Measurements from ENCODE around the gene TEKT5. TPM values are rescaled to one million over a fixed set of nuclear protein-coding genes. Genes with fewer than 3 reads are reported as not detected.

Gene TEKT5
- total RNA-seq, 1 experiment from 2014 or later: not detected

GRCh38 chr16:10683170-10683569 lies 11.6 kb downstream of the TEKT5 start:
- no peaks in the 10 kb centered on the region for H3K36me3 ChIP-seq (ENCODE audit: insufficient read depth, low read length, poor library complexity, severe bottlenecking)
- ChIA-PET CTCF (no interaction called here), POLR2A (ENCODE audit: low non-redundant PET) (no interaction called here)
- H3K4me3 ChIP-seq (ENCODE audit: low read depth, low read length, poor library complexity, severe bottlenecking): no peak overlapping the region
- DNase-seq (ENCODE audit: low spot score): no peak
- no peak for TF ChIP-seq CTCF (conservative IDR thresholded peaks at IDR 0.05; ENCODE audit: low read depth, low read length)
- TF ChIP-seq EZH2 (IDR thresholded peaks at IDR 0.05; ENCODE audit: borderline replicate concordance, low read depth, low read length, poor library complexity, severe bottlenecking): no peak
- no peak overlapping the region for H3K27ac ChIP-seq (ENCODE audit: low read depth, low read length, poor library complexity, severe bottlenecking)
- intact Hi-C loops (cut with micrococcal nuclease; ENCODE audit: unreplicated experiment): no loop called here
- H3K4me1 ChIP-seq (ENCODE audit: insufficient read depth, low read length, poor library complexity, severe bottlenecking): peaks cover 11% of the 10 kb centered on the region
- no peaks in the 10 kb centered on the region for H3K27me3 ChIP-seq (replicated peaks; ENCODE audit: insufficient read depth, low read depth, low read length, poor library complexity)
- H3K9me3 ChIP-seq (ENCODE audit: low read depth, low read length, poor library complexity, severe bottlenecking): no peaks in the 10 kb centered on the region
- BruUV-seq (replicated peaks): no TSS peak

GRCh38 chr16:10682604-10683003 lies 12.1 kb downstream of the TEKT5 start:
- TF ChIP-seq EZH2 (IDR thresholded peaks at IDR 0.05; ENCODE audit: borderline replicate concordance, low read depth, low read length, poor library complexity, severe bottlenecking): no peak

GRCh38 chr16:10681310-10682308 lies 13.1 kb downstream of the TEKT5 start:
- Histone ChIP-seq H3K4me1 (ENCODE audit: insufficient read depth, low read length, poor library complexity, severe bottlenecking) (peaks cover 11% of the 10 kb centered on the region), H3K36me3 (ENCODE audit: insufficient read depth, low read length, poor library complexity, severe bottlenecking) (no peaks in the 10 kb centered on the region), H3K27me3 (replicated peaks; ENCODE audit: insufficient read depth, low read depth, low read length, poor library complexity) (no peaks in the 10 kb centered on the region), H3K27ac (ENCODE audit: low read depth, low read length, poor library complexity, severe bottlenecking) (no peak overlapping the region), H3K9me3 (ENCODE audit: low read depth, low read length, poor library complexity, severe bottlenecking) (no peaks in the 10 kb centered on the region), H3K4me3 (ENCODE audit: low read depth, low read length, poor library complexity, severe bottlenecking) (no peak overlapping the region)
- BruUV-seq (replicated peaks): no TSS peak
- ChIA-PET CTCF (no interaction called here), POLR2A (ENCODE audit: low non-redundant PET) (no interaction called here)
- DNase-seq (ENCODE audit: low spot score): no peak
- TF ChIP-seq CTCF (conservative IDR thresholded peaks at IDR 0.05; ENCODE audit: low read depth, low read length) (no peak), EZH2 (IDR thresholded peaks at IDR 0.05; ENCODE audit: borderline replicate concordance, low read depth, low read length, poor library complexity, severe bottlenecking) (no peak)
- intact Hi-C loops (cut with micrococcal nuclease; ENCODE audit: unreplicated experiment): no loop called here

More at GRCh38 chr16:10682604-10683003, 12.1 kb downstream of the TEKT5 start:
- DNase-seq (ENCODE audit: low spot score): no peak
- Histone ChIP-seq H3K4me1 (ENCODE audit: insufficient read depth, low read length, poor library complexity, severe bottlenecking) (peaks cover 11% of the 10 kb centered on the region), H3K27ac (ENCODE audit: low read depth, low read length, poor library complexity, severe bottlenecking) (no peak overlapping the region), H3K36me3 (ENCODE audit: insufficient read depth, low read length, poor library complexity, severe bottlenecking) (no peaks in the 10 kb centered on the region), H3K4me3 (ENCODE audit: low read depth, low read length, poor library complexity, severe bottlenecking) (no peak overlapping the region), H3K27me3 (replicated peaks; ENCODE audit: insufficient read depth, low read depth, low read length, poor library complexity) (no peaks in the 10 kb centered on the region), H3K9me3 (ENCODE audit: low read depth, low read length, poor library complexity, severe bottlenecking) (no peaks in the 10 kb centered on the region)
- CTCF ChIA-PET: no interaction called here
- POLR2A ChIA-PET (ENCODE audit: low non-redundant PET): no interaction called here
- no TSS peak for BruUV-seq (replicated peaks)
- intact Hi-C loops (cut with micrococcal nuclease; ENCODE audit: unreplicated experiment): no loop called here

Data from A673 (cell line).